ENCODE measurements around the gene ATOSA. TPM values are rescaled to one million over a fixed set of nuclear protein-coding genes. Genes with fewer than 3 reads are reported as not detected.

The ATOSA gene
- total RNA-seq, 1 experiment from 2014 or later = 13.2 TPM

DNA sequence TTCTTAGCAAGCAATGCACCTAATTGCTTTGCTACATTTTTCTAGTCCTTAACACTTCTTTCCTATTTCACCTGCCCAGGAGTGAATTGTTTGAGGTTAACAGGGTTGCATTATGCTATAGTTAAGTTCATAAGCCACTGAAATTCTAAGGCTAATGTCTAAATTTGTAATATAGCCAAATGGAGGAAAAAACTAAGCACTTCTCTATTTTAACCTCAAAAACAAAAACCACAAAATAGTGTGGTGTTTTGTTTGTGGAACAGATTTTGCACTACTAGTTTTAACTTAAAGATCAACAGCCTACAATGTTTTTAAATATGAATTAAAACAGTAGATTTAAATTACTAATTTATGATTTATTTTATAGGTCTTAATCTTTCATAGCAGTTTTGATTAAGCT, 5.5 kb downstream of the ATOSA start:
- POLR2A ChIA-PET = interaction anchor here (0.6 kb wide), 1 partner anchor 556 kb away, joined by 4 read pairs; no protein-coding TSS in a partner anchor
- H3K4me1 Mint-ChIP-seq = peaks cover 26% of the 10 kb centered on the region
- no peaks in the 10 kb centered on the region for H3K27me3 Mint-ChIP-seq (ENCODE audit: low read depth)

DNA sequence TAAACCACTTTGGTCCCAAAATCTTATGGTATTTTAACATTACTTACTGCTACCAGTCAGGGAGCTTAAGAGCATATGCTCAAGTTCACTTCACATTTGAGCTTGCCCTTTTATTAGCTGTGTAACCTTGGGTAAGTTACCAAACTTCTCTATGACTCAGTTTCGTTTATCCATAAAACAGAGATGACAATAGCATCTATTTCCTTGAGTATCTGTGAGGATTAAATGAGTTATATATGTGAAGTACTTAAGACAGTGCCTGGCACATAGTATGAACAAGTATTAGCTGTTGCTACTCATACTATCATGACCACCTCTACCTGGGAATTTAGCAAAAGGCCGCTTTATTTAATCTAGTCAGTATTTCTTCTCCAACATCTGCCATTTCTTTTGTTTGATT, 5.9 kb downstream of the ATOSA start:
- H3K4me3 Mint-ChIP-seq = no peak overlapping the region
- peaks cover 26% of the 10 kb centered on the region for H3K4me1 Mint-ChIP-seq
- DNase-seq (ENCODE audit: low spot score) = no peak
- no peak for ATAC-seq
- H3K9me3 Mint-ChIP-seq = no peaks in the 10 kb centered on the region
- ChIA-PET CTCF (interaction anchor here (0.9 kb wide), 1 partner anchor 14 kb away, joined by 3 read pairs; no protein-coding TSS in a partner anchor), POLR2A (no interaction called here)
- no peaks in the 10 kb centered on the region for H3K36me3 Mint-ChIP-seq
- H3K27me3 Mint-ChIP-seq (ENCODE audit: low read depth) = no peaks in the 10 kb centered on the region
- no peak overlapping the region for H3K27ac Mint-ChIP-seq
- TF ChIP-seq, protein P1, sequence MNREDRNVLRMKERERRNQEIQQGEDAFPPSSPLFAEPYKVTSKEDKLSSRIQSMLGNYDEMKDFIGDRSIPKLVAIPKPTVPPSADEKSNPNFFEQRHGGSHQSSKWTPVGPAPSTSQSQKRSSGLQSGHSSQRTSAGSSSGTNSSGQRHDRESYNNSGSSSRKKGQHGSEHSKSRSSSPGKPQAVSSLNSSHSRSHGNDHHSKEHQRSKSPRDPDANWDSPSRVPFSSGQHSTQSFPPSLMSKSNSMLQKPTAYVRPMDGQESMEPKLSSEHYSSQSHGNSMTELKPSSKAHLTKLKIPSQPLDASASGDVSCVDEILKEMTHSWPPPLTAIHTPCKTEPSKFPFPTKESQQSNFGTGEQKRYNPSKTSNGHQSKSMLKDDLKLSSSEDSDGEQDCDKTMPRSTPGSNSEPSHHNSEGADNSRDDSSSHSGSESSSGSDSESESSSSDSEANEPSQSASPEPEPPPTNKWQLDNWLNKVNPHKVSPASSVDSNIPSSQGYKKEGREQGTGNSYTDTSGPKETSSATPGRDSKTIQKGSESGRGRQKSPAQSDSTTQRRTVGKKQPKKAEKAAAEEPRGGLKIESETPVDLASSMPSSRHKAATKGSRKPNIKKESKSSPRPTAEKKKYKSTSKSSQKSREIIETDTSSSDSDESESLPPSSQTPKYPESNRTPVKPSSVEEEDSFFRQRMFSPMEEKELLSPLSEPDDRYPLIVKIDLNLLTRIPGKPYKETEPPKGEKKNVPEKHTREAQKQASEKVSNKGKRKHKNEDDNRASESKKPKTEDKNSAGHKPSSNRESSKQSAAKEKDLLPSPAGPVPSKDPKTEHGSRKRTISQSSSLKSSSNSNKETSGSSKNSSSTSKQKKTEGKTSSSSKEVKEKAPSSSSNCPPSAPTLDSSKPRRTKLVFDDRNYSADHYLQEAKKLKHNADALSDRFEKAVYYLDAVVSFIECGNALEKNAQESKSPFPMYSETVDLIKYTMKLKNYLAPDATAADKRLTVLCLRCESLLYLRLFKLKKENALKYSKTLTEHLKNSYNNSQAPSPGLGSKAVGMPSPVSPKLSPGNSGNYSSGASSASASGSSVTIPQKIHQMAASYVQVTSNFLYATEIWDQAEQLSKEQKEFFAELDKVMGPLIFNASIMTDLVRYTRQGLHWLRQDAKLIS (CRISPR knock-in tag; IDR thresholded peaks at IDR 0.05; ENCODE audit: borderline replicate concordance) = no peak
- TF ChIP-seq, protein P2, sequence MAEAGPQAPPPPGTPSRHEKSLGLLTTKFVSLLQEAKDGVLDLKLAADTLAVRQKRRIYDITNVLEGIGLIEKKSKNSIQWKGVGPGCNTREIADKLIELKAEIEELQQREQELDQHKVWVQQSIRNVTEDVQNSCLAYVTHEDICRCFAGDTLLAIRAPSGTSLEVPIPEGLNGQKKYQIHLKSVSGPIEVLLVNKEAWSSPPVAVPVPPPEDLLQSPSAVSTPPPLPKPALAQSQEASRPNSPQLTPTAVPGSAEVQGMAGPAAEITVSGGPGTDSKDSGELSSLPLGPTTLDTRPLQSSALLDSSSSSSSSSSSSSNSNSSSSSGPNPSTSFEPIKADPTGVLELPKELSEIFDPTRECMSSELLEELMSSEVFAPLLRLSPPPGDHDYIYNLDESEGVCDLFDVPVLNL (CRISPR knock-in tag; IDR thresholded peaks at IDR 0.05; ENCODE audit: borderline replicate concordance, low read depth) = no peak
- TF ChIP-seq, protein P3, sequence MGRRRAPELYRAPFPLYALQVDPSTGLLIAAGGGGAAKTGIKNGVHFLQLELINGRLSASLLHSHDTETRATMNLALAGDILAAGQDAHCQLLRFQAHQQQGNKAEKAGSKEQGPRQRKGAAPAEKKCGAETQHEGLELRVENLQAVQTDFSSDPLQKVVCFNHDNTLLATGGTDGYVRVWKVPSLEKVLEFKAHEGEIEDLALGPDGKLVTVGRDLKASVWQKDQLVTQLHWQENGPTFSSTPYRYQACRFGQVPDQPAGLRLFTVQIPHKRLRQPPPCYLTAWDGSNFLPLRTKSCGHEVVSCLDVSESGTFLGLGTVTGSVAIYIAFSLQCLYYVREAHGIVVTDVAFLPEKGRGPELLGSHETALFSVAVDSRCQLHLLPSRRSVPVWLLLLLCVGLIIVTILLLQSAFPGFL (CRISPR knock-in tag; IDR thresholded peaks at IDR 0.05; ENCODE audit: borderline replicate concordance) = no peak
- no peak for TF ChIP-seq GRHL2 (CRISPR knock-in tag; IDR thresholded peaks at IDR 0.05; ENCODE audit: insufficient replicate concordance, severe bottlenecking)
- TF ChIP-seq, protein P4, sequence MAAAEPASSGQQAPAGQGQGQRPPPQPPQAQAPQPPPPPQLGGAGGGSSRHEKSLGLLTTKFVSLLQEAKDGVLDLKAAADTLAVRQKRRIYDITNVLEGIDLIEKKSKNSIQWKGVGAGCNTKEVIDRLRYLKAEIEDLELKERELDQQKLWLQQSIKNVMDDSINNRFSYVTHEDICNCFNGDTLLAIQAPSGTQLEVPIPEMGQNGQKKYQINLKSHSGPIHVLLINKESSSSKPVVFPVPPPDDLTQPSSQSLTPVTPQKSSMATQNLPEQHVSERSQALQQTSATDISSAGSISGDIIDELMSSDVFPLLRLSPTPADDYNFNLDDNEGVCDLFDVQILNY (CRISPR knock-in tag; IDR thresholded peaks at IDR 0.05) = no peak

More for the DNA sequence above, 5.5 kb downstream of the ATOSA start:
- ATAC-seq (no peak), DNase-seq (ENCODE audit: low spot score) (no peak)
- Mint-ChIP-seq H3K36me3 (no peaks in the 10 kb centered on the region), H3K9me3 (no peaks in the 10 kb centered on the region), H3K27ac (no peak overlapping the region), H3K4me3 (no peak overlapping the region)
- no peak for TF ChIP-seq NR1H2 (CRISPR knock-in tag; IDR thresholded peaks at IDR 0.05)
- TF ChIP-seq TEAD4 (CRISPR knock-in tag; IDR thresholded peaks at IDR 0.05) = no peak
- TF ChIP-seq HMGA2 (CRISPR knock-in tag; IDR thresholded peaks at IDR 0.05) = no peak
- TF ChIP-seq, protein P5, sequence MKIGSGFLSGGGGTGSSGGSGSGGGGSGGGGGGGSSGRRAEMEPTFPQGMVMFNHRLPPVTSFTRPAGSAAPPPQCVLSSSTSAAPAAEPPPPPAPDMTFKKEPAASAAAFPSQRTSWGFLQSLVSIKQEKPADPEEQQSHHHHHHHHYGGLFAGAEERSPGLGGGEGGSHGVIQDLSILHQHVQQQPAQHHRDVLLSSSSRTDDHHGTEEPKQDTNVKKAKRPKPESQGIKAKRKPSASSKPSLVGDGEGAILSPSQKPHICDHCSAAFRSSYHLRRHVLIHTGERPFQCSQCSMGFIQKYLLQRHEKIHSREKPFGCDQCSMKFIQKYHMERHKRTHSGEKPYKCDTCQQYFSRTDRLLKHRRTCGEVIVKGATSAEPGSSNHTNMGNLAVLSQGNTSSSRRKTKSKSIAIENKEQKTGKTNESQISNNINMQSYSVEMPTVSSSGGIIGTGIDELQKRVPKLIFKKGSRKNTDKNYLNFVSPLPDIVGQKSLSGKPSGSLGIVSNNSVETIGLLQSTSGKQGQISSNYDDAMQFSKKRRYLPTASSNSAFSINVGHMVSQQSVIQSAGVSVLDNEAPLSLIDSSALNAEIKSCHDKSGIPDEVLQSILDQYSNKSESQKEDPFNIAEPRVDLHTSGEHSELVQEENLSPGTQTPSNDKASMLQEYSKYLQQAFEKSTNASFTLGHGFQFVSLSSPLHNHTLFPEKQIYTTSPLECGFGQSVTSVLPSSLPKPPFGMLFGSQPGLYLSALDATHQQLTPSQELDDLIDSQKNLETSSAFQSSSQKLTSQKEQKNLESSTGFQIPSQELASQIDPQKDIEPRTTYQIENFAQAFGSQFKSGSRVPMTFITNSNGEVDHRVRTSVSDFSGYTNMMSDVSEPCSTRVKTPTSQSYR (CRISPR knock-in tag; IDR thresholded peaks at IDR 0.05) = no peak
- TF ChIP-seq, protein P6, sequence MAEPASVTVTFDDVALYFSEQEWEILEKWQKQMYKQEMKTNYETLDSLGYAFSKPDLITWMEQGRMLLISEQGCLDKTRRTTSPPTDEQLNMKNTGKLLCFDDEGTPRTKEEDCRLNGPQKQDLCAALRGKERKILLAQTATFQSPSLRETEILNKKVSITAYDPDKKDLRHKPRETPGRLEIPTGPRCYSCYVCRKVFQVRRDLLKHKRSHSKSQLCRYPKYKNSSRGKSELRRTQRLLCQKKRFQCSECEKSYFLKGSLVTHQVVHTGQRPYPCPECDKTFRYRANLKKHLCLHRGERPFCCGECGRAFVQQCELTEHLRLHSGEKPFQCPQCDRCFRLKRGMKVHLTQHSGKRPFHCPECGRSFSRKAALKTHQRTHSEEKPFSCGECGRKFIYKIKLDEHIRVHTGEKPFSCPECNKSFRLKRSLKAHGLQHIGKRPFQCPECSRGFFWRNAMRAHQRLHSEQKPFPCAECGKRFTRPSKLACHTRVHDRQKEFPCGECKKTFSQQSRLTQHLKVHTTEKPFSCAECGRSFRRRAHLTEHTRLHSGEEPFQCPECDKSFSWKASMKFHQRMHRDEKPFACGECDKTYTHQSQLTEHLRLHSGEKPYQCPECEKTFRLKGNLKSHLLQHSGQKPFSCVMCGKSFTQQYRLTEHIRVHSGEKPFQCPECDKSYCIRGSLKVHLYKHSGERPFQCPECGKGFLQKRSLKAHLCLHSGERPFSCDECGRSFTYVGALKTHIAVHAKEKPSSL (CRISPR knock-in tag; conservative IDR thresholded peaks at IDR 0.05) = no peak
- TF ChIP-seq, protein P7, sequence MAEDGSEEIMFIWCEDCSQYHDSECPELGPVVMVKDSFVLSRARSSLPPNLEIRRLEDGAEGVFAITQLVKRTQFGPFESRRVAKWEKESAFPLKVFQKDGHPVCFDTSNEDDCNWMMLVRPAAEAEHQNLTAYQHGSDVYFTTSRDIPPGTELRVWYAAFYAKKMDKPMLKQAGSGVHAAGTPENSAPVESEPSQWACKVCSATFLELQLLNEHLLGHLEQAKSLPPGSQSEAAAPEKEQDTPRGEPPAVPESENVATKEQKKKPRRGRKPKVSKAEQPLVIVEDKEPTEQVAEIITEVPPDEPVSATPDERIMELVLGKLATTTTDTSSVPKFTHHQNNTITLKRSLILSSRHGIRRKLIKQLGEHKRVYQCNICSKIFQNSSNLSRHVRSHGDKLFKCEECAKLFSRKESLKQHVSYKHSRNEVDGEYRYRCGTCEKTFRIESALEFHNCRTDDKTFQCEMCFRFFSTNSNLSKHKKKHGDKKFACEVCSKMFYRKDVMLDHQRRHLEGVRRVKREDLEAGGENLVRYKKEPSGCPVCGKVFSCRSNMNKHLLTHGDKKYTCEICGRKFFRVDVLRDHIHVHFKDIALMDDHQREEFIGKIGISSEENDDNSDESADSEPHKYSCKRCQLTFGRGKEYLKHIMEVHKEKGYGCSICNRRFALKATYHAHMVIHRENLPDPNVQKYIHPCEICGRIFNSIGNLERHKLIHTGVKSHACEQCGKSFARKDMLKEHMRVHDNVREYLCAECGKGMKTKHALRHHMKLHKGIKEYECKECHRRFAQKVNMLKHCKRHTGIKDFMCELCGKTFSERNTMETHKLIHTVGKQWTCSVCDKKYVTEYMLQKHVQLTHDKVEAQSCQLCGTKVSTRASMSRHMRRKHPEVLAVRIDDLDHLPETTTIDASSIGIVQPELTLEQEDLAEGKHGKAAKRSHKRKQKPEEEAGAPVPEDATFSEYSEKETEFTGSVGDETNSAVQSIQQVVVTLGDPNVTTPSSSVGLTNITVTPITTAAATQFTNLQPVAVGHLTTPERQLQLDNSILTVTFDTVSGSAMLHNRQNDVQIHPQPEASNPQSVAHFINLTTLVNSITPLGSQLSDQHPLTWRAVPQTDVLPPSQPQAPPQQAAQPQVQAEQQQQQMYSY (CRISPR knock-in tag; IDR thresholded peaks at IDR 0.05) = no peak
- TF ChIP-seq ZNF416 (CRISPR knock-in tag; IDR thresholded peaks at IDR 0.05) = no peak
- TF ChIP-seq RORB (CRISPR knock-in tag; IDR thresholded peaks at IDR 0.05) = no peak
- TF ChIP-seq ZNF671 (CRISPR knock-in tag; IDR thresholded peaks at IDR 0.05) = no peak
- TF ChIP-seq ATF1 (CRISPR knock-in tag; IDR thresholded peaks at IDR 0.05) = no peak
- TF ChIP-seq, protein P8, sequence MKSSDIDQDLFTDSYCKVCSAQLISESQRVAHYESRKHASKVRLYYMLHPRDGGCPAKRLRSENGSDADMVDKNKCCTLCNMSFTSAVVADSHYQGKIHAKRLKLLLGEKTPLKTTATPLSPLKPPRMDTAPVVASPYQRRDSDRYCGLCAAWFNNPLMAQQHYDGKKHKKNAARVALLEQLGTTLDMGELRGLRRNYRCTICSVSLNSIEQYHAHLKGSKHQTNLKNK (CRISPR knock-in tag; IDR thresholded peaks at IDR 0.05) = no peak
- TF ChIP-seq NFYB (CRISPR knock-in tag; conservative IDR thresholded peaks at IDR 0.05; ENCODE audit: low read depth) = no peak
- no peak for TF ChIP-seq GABPB1 (CRISPR knock-in tag; IDR thresholded peaks at IDR 0.05)
- CTCF ChIA-PET = interaction anchor here (0.9 kb wide), 1 partner anchor 14 kb away, joined by 3 read pairs; no protein-coding TSS in a partner anchor
